Measurements from ENCODE around the gene TMEM53.

Gene TMEM53

GRCh38 chr1:44616284-44616990 is 57.8 kb downstream of the TMEM53 start:
- no peak overlapping the region for H3K23ac ChIP-seq (ENCODE audit: low read length)
- no peak overlapping the region for H2BK5ac ChIP-seq (ENCODE audit: low read length)
- no peak for DNase-seq
- no CpG with 5 or more reads among the region's 4 CpGs for whole genome bisulfite sequencing (ENCODE audit: extremely low coverage, insufficient coverage, low lambda C conversion rate)
- no peak overlapping the region for H3K4me3 ChIP-seq (ENCODE audit: low read length)
- H3K27ac ChIP-seq (ENCODE audit: low read depth, low read length) = no peak overlapping the region
- H3K36me3 ChIP-seq (ENCODE audit: control insufficient read depth, insufficient read depth, low read length) = no peaks in the 10 kb centered on the region
- no peaks in the 10 kb centered on the region for H3K79me1 ChIP-seq (ENCODE audit: low read length)
- no peak overlapping the region for H2BK120ac ChIP-seq (ENCODE audit: low read depth, low read length)
- no peaks in the 10 kb centered on the region for H3K79me2 ChIP-seq (ENCODE audit: control insufficient read depth, insufficient read depth, low read length)
- H3K4me1 ChIP-seq (ENCODE audit: control insufficient read depth, low read depth, low read length) = no peaks in the 10 kb centered on the region
- H4K5ac ChIP-seq (ENCODE audit: low read length) = no peak overlapping the region
- H3K4me2 ChIP-seq (ENCODE audit: low read length) = peak overlapping the region; percentile 59
- H3K18ac ChIP-seq (ENCODE audit: low read length) = no peak overlapping the region
- H3K4ac ChIP-seq (ENCODE audit: low read depth, low read length) = no peak overlapping the region
- peak overlapping the region; percentile 62 for H3K56ac ChIP-seq (ENCODE audit: low read length)
- no peak overlapping the region for H2BK15ac ChIP-seq (replicated peaks; ENCODE audit: low read depth)
- no peak overlapping the region for H2AK5ac ChIP-seq (ENCODE audit: low read length)
- no peak overlapping the region for H4K8ac ChIP-seq (ENCODE audit: low read depth, low read length)
- no peak overlapping the region for H3K9ac ChIP-seq (ENCODE audit: low read length)
- H3K27me3 ChIP-seq (ENCODE audit: insufficient read depth, low read length, poor library complexity) = peaks cover 3% of the 10 kb centered on the region

- no peak overlapping the region for H2BK5ac ChIP-seq (ENCODE audit: low read length)
- no peak overlapping the region for H3K56ac ChIP-seq (ENCODE audit: low read length)
Observed at GRCh38 chr1:44613941-44614340, 60.3 kb downstream of the TMEM53 start.

GRCh38 chr1:44611866-44612265 is 62.4 kb downstream of the TMEM53 start:
- Histone ChIP-seq H3K27me3 (ENCODE audit: insufficient read depth, low read length, poor library complexity) (peaks cover 2% of the 10 kb centered on the region), H3K23ac (ENCODE audit: low read length) (no peak overlapping the region), H3K36me3 (ENCODE audit: control insufficient read depth, insufficient read depth, low read length) (no peaks in the 10 kb centered on the region), H2BK5ac (ENCODE audit: low read length) (no peak overlapping the region), H3K18ac (ENCODE audit: low read length) (no peak overlapping the region), H3K79me2 (ENCODE audit: control insufficient read depth, insufficient read depth, low read length) (no peaks in the 10 kb centered on the region), H4K8ac (ENCODE audit: low read depth, low read length) (no peak overlapping the region), H3K4me3 (ENCODE audit: low read length) (no peak overlapping the region), H3K56ac (ENCODE audit: low read length) (no peak overlapping the region), H4K5ac (ENCODE audit: low read length) (no peak overlapping the region), H3K4ac (ENCODE audit: low read depth, low read length) (no peak overlapping the region), H3K4me1 (ENCODE audit: control insufficient read depth, low read depth, low read length) (no peaks in the 10 kb centered on the region), H3K27ac (ENCODE audit: low read depth, low read length) (no peak overlapping the region), H2AK5ac (ENCODE audit: low read length) (no peak overlapping the region), H2BK15ac (replicated peaks; ENCODE audit: low read depth) (no peak overlapping the region), H3K4me2 (ENCODE audit: low read length) (no peak overlapping the region), H3K79me1 (ENCODE audit: low read length) (no peaks in the 10 kb centered on the region), H3K9ac (ENCODE audit: low read length) (no peak overlapping the region), H2BK120ac (ENCODE audit: low read depth, low read length) (no peak overlapping the region)
- WGBS (ENCODE audit: extremely low coverage, insufficient coverage, low lambda C conversion rate) = no CpG with 5 or more reads among the region's 4 CpGs
- no peak for DNase-seq

More at GRCh38 chr1:44613941-44614340, 60.3 kb downstream of the TMEM53 start:
- Histone ChIP-seq H3K27me3 (ENCODE audit: insufficient read depth, low read length, poor library complexity) (peaks cover 3% of the 10 kb centered on the region), H3K18ac (ENCODE audit: low read length) (no peak overlapping the region), H2BK120ac (ENCODE audit: low read depth, low read length) (no peak overlapping the region), H3K4me2 (ENCODE audit: low read length) (no peak overlapping the region), H3K79me2 (ENCODE audit: control insufficient read depth, insufficient read depth, low read length) (no peaks in the 10 kb centered on the region), H3K23ac (ENCODE audit: low read length) (no peak overlapping the region), H2AK5ac (ENCODE audit: low read length) (no peak overlapping the region), H3K4me3 (ENCODE audit: low read length) (no peak overlapping the region), H3K27ac (ENCODE audit: low read depth, low read length) (no peak overlapping the region), H3K36me3 (ENCODE audit: control insufficient read depth, insufficient read depth, low read length) (no peaks in the 10 kb centered on the region), H2BK15ac (replicated peaks; ENCODE audit: low read depth) (no peak overlapping the region), H3K9ac (ENCODE audit: low read length) (no peak overlapping the region), H4K8ac (ENCODE audit: low read depth, low read length) (no peak overlapping the region), H3K4me1 (ENCODE audit: control insufficient read depth, low read depth, low read length) (no peaks in the 10 kb centered on the region), H4K5ac (ENCODE audit: low read length) (no peak overlapping the region), H3K79me1 (ENCODE audit: low read length) (no peaks in the 10 kb centered on the region), H3K4ac (ENCODE audit: low read depth, low read length) (no peak overlapping the region)
- no CpG with 5 or more reads among the region's 6 CpGs for WGBS (ENCODE audit: extremely low coverage, insufficient coverage, low lambda C conversion rate)
- DNase-seq = peak; percentile 45

GRCh38 chr1:44611419-44611818 is 62.9 kb downstream of the TMEM53 start:
- no peaks in the 10 kb centered on the region for H3K36me3 ChIP-seq (ENCODE audit: control insufficient read depth, insufficient read depth, low read length)
- H3K27ac ChIP-seq (ENCODE audit: low read depth, low read length) = no peak overlapping the region
- H2BK120ac ChIP-seq (ENCODE audit: low read depth, low read length) = no peak overlapping the region
- no peak overlapping the region for H3K56ac ChIP-seq (ENCODE audit: low read length)
- no peak for DNase-seq
- no peak overlapping the region for H3K4me2 ChIP-seq (ENCODE audit: low read length)
- H3K4me1 ChIP-seq (ENCODE audit: control insufficient read depth, low read depth, low read length) = no peaks in the 10 kb centered on the region
- H4K5ac ChIP-seq (ENCODE audit: low read length) = no peak overlapping the region
- no peak overlapping the region for H3K9ac ChIP-seq (ENCODE audit: low read length)
- H2AK5ac ChIP-seq (ENCODE audit: low read length) = no peak overlapping the region
- H3K18ac ChIP-seq (ENCODE audit: low read length) = no peak overlapping the region
- no peaks in the 10 kb centered on the region for H3K27me3 ChIP-seq (ENCODE audit: insufficient read depth, low read length, poor library complexity)
- no peak overlapping the region for H3K4ac ChIP-seq (ENCODE audit: low read depth, low read length)
- H3K79me2 ChIP-seq (ENCODE audit: control insufficient read depth, insufficient read depth, low read length) = no peaks in the 10 kb centered on the region
- H3K23ac ChIP-seq (ENCODE audit: low read length) = no peak overlapping the region
- no peak overlapping the region for H4K8ac ChIP-seq (ENCODE audit: low read depth, low read length)
- no CpG with 5 or more reads among the region's 5 CpGs for WGBS (ENCODE audit: extremely low coverage, insufficient coverage, low lambda C conversion rate)
- H2BK5ac ChIP-seq (ENCODE audit: low read length) = no peak overlapping the region
- H3K79me1 ChIP-seq (ENCODE audit: low read length) = no peaks in the 10 kb centered on the region
- H2BK15ac ChIP-seq (replicated peaks; ENCODE audit: low read depth) = no peak overlapping the region
- no peak overlapping the region for H3K4me3 ChIP-seq (ENCODE audit: low read length)

- no peak overlapping the region for H2BK15ac ChIP-seq (replicated peaks; ENCODE audit: low read depth)
- no peak overlapping the region for H3K56ac ChIP-seq (ENCODE audit: low read length)
- no peaks in the 10 kb centered on the region for H3K79me1 ChIP-seq (ENCODE audit: low read length)
- no CpG with 5 or more reads among the region's 12 CpGs for WGBS (ENCODE audit: extremely low coverage, insufficient coverage, low lambda C conversion rate)
- no peak overlapping the region for H3K4ac ChIP-seq (ENCODE audit: low read depth, low read length)
- H2AK5ac ChIP-seq (ENCODE audit: low read length) = no peak overlapping the region
- no peak overlapping the region for H3K23ac ChIP-seq (ENCODE audit: low read length)
- no peaks in the 10 kb centered on the region for H3K79me2 ChIP-seq (ENCODE audit: control insufficient read depth, insufficient read depth, low read length)
- no peaks in the 10 kb centered on the region for H3K27me3 ChIP-seq (ENCODE audit: insufficient read depth, low read length, poor library complexity)
- H3K27ac ChIP-seq (ENCODE audit: low read depth, low read length) = no peak overlapping the region
- no peak overlapping the region for H3K9ac ChIP-seq (ENCODE audit: low read length)
- H2BK120ac ChIP-seq (ENCODE audit: low read depth, low read length) = no peak overlapping the region
- no peak for DNase-seq
- H4K5ac ChIP-seq (ENCODE audit: low read length) = no peak overlapping the region
- no peak overlapping the region for H4K8ac ChIP-seq (ENCODE audit: low read depth, low read length)
- H3K18ac ChIP-seq (ENCODE audit: low read length) = no peak overlapping the region
- no peaks in the 10 kb centered on the region for H3K4me1 ChIP-seq (ENCODE audit: control insufficient read depth, low read depth, low read length)
- H3K4me2 ChIP-seq (ENCODE audit: low read length) = no peak overlapping the region
- no peak overlapping the region for H2BK5ac ChIP-seq (ENCODE audit: low read length)
- no peaks in the 10 kb centered on the region for H3K36me3 ChIP-seq (ENCODE audit: control insufficient read depth, insufficient read depth, low read length)
- no peak overlapping the region for H3K4me3 ChIP-seq (ENCODE audit: low read length)
Observed at GRCh38 chr1:44610527-44611148, 63.6 kb downstream of the TMEM53 start.
